ENCODE data around the gene CEP63. TPM values are rescaled to one million over a fixed set of nuclear protein-coding genes. Genes with fewer than 3 reads are reported as not detected.

CEP63 gene
- total RNA-seq, 1 donor from 2014 or later: 22.1 TPM

GRCh38 chr3:134462331-134462941 lies 23.4 kb upstream of the CEP63 start:
- peak overlapping the region; percentile 79 for H3K27ac ChIP-seq
- TF ChIP-seq, protein P1, sequence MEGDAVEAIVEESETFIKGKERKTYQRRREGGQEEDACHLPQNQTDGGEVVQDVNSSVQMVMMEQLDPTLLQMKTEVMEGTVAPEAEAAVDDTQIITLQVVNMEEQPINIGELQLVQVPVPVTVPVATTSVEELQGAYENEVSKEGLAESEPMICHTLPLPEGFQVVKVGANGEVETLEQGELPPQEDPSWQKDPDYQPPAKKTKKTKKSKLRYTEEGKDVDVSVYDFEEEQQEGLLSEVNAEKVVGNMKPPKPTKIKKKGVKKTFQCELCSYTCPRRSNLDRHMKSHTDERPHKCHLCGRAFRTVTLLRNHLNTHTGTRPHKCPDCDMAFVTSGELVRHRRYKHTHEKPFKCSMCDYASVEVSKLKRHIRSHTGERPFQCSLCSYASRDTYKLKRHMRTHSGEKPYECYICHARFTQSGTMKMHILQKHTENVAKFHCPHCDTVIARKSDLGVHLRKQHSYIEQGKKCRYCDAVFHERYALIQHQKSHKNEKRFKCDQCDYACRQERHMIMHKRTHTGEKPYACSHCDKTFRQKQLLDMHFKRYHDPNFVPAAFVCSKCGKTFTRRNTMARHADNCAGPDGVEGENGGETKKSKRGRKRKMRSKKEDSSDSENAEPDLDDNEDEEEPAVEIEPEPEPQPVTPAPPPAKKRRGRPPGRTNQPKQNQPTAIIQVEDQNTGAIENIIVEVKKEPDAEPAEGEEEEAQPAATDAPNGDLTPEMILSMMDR (IDR thresholded peaks at IDR 0.05): no peak
- no peaks in the 10 kb centered on the region for H3K36me3 ChIP-seq
- intact Hi-C loops (cut with DNase I): loop anchor here (10.0 kb wide), 1 partner anchor 88 kb away; the partner anchor contains the start of gene AMOTL2
- no peaks in the 10 kb centered on the region for H3K9me3 ChIP-seq
- H3K4me3 ChIP-seq: no peak overlapping the region
- H3K4me1 ChIP-seq: peaks cover 23% of the 10 kb centered on the region
- DNase-seq: no peak
- H3K27me3 ChIP-seq: no peaks in the 10 kb centered on the region
- no peak for ATAC-seq

DNA sequence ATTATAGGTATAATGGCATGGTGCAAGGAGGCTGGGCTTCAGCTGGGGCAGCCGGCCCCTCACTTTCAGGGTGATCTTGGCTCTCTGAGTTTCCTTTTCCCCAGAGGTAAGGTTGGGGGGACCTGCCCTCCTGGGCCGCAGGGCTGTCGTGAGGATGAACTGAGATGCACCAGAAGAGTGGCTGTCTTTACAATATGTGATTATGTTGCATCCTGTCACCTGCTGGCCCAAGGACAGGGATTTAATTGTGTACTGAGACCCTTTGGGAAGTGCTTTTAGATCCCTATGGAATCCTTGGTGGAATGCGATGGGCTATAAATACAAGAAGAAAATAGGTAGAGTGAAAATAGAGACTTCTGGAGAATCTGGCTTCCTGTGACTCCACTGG lies 22.2 kb upstream of the CEP63 start:
- DNase-seq: no peak
- H3K36me3 ChIP-seq: no peaks in the 10 kb centered on the region
- intact Hi-C loops (cut with DNase I): loop anchor here (10.0 kb wide), 1 partner anchor 89 kb away; the partner anchor contains the start of gene AMOTL2
- peak overlapping the region; percentile 79 for H3K27ac ChIP-seq
- H3K4me1 ChIP-seq: peaks cover 23% of the 10 kb centered on the region
- H3K9me3 ChIP-seq: no peaks in the 10 kb centered on the region
- no peak overlapping the region for H3K4me3 ChIP-seq
- no peak for ATAC-seq
- no peaks in the 10 kb centered on the region for H3K27me3 ChIP-seq
- TF ChIP-seq, protein P1 (IDR thresholded peaks at IDR 0.05): no peak

GRCh38 chr3:134464064-134464688 lies 21.7 kb upstream of the CEP63 start:
- Histone ChIP-seq H3K36me3 (no peaks in the 10 kb centered on the region), H3K4me1 (peaks cover 23% of the 10 kb centered on the region), H3K27ac (peak overlapping the region; percentile 79), H3K27me3 (no peaks in the 10 kb centered on the region), H3K4me3 (no peak overlapping the region), H3K9me3 (no peaks in the 10 kb centered on the region)
- DNase-seq (no peak), ATAC-seq (peak; percentile 34)
- TF ChIP-seq, protein P1 (IDR thresholded peaks at IDR 0.05): no peak
- intact Hi-C loops (cut with DNase I): loop anchor here (10.0 kb wide), 1 partner anchor 89 kb away; the partner anchor contains the start of gene AMOTL2

DNA sequence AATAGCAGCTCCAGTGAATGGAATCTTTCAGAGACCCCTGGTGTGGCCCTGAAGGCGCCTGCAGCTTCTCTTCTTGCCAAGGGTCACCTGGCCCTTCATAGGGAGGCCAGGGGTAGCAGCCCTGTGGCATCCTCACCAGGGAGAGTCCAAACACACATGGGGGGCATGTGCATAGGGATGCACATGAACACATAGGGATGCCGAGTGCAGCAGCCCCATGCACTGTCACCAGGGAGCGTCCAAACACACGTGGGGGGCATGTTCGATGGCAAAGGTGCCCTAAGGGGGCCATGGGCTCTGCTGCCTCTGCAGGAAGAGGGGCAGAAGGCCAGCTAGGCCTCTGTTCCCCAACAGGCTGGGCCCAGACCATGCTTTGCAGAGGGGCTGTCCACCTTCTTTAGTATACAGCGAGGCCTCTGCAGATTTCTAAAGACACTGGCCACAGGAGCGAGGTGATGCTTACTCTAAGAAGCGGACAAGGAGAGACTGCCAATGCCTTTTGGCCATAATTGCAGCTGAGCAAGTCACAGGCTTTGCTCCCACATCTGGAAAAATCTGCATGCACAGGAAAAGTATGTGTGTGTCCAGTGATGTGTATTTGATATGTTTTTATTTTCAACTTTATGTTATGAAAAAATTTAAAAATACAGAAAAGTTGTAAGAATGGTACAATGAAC lies 21.0 kb upstream of the CEP63 start:
- TF ChIP-seq, protein P1 (IDR thresholded peaks at IDR 0.05): no peak
- DNase-seq: no peak
- H3K4me3 ChIP-seq: no peak overlapping the region
- no peaks in the 10 kb centered on the region for H3K36me3 ChIP-seq
- no peak for ATAC-seq
- intact Hi-C loops (cut with DNase I): loop anchor here (10.0 kb wide), 1 partner anchor 90 kb away; the partner anchor contains the start of gene AMOTL2
- peaks cover 23% of the 10 kb centered on the region for H3K4me1 ChIP-seq
- H3K27ac ChIP-seq: peak overlapping the region; percentile 79
- no peaks in the 10 kb centered on the region for H3K27me3 ChIP-seq
- no peaks in the 10 kb centered on the region for H3K9me3 ChIP-seq

GRCh38 chr3:134466331-134466730 lies 19.5 kb upstream of the CEP63 start:
- Histone ChIP-seq H3K27ac (no peak overlapping the region), H3K27me3 (no peaks in the 10 kb centered on the region), H3K9me3 (no peaks in the 10 kb centered on the region), H3K4me1 (peaks cover 23% of the 10 kb centered on the region), H3K36me3 (no peaks in the 10 kb centered on the region), H3K4me3 (no peak overlapping the region)
- DNase-seq (no peak), ATAC-seq (no peak)
- TF ChIP-seq, protein P1 (IDR thresholded peaks at IDR 0.05): no peak
- intact Hi-C loops (cut with DNase I): loop anchor here (10.0 kb wide), 1 partner anchor 92 kb away; the partner anchor contains the start of gene AMOTL2

Data from upper lobe of right lung (tissue), 1 donor.